A673 (cell line): Measurements from ENCODE around the gene PGAM2. TPM values are rescaled to one million over a fixed set of nuclear protein-coding genes. Genes with fewer than 3 reads are reported as not detected.

Experiments used
- BruUV-seq: library from RNA; stranded (reverse); fragments of 400-500 nt; replicated peaks from 2 replicates; lab custom pipeline; 2021; lab: Mats Ljungman, UMichigan
- CTCF ChIA-PET: fragments of 300-600 bp; sonication (Branson Sonifier 250); formaldehyde crosslinking; loops from one replicate; lab custom pipeline; 2022; ENCODE audit warnings: antibody characterized with exemption; lab: Charles Lee
- POLR2A ChIA-PET: fragments of 300-600 bp; sonication (Branson Sonifier 250); formaldehyde crosslinking; loops from one replicate; lab custom pipeline; 2022; ENCODE audit warnings: antibody characterized with exemption; ENCODE audit not compliant: low non-redundant PET; lab: Charles Lee
- DNase-seq: peaks from one replicate; pipeline ENCODE4 v3.0.0-alpha.2; 2015; ENCODE audit warnings: low spot score
- H3K27ac ChIP-seq: fragments of 200-600 bp; sonication (generic); 2 replicates; pipeline ENCODE4 v1.5.1; 2016; ENCODE audit warnings: mixed run types, low read depth, mild to moderate bottlenecking, mixed read lengths, antibody characterized with exemption, low read length; ENCODE audit not compliant: poor library complexity, severe bottlenecking
- H3K27me3 ChIP-seq: fragments of 200-600 bp; sonication (generic); replicated peaks from 2 replicates; pipeline ENCODE4 v1.6.1; 2017; ENCODE audit warnings: mixed run types, low read depth, mild to moderate bottlenecking, mixed read lengths, antibody characterized with exemption, low read length; ENCODE audit not compliant: insufficient read depth, poor library complexity
- H3K36me3 ChIP-seq: fragments of 200-600 bp; sonication (generic); 2 replicates; pipeline ENCODE4 v1.6.1; 2016; ENCODE audit warnings: mixed run types, mild to moderate bottlenecking, mixed read lengths, antibody characterized with exemption, low read length; ENCODE audit not compliant: insufficient read depth, poor library complexity, severe bottlenecking
- H3K4me1 ChIP-seq: fragments of 200-600 bp; sonication (generic); 2 replicates; pipeline ENCODE4 v1.6.1; 2017; ENCODE audit warnings: mixed run types, mild to moderate bottlenecking, mixed read lengths, antibody characterized with exemption, low read length; ENCODE audit not compliant: insufficient read depth, poor library complexity, severe bottlenecking
- H3K4me3 ChIP-seq: fragments of 200-600 bp; sonication (generic); 2 replicates; pipeline ENCODE4 v1.5.1; 2016; ENCODE audit warnings: low read depth, mixed run types, mild to moderate bottlenecking, mixed read lengths, low read length; ENCODE audit not compliant: poor library complexity, severe bottlenecking
- H3K9me3 ChIP-seq: fragments of 200-600 bp; sonication (generic); 2 replicates; pipeline ENCODE4 v1.6.1; 2016; ENCODE audit warnings: mixed run types, low read depth, mild to moderate bottlenecking, mixed read lengths, antibody characterized with exemption, low read length; ENCODE audit not compliant: poor library complexity, severe bottlenecking
- CTCF ChIP-seq: fragments of 300-800, 200-600 bp; sonication (generic); conservative IDR thresholded peaks from 2 replicates; pipeline ENCODE4 v1.5.1; 2017; ENCODE audit warnings: low read depth, mild to moderate bottlenecking, antibody characterized with exemption, low read length, moderate library complexity, mixed read lengths
- EZH2 ChIP-seq: fragments of 200-600 bp; sonication (generic); IDR thresholded peaks from 2 replicates; pipeline ENCODE4 v1.6.1; 2017; ENCODE audit warnings: borderline replicate concordance, low read depth, mild to moderate bottlenecking, mixed read lengths, antibody characterized with exemption, low read length; ENCODE audit not compliant: poor library complexity, severe bottlenecking
- intact Hi-C: fragments of 100-400 bp; cut with micrococcal nuclease; formaldehyde crosslinking; loops from one replicate; pipeline ENCODE4 v1.10.0; 2022; ENCODE audit not compliant: unreplicated experiment
- total RNA-seq: library from RNA; stranded (reverse); gene quantifications from 2 replicates; pipeline ENCODE4 v1.2.3, GENCODE V29; 2021

The PGAM2 gene
- total RNA-seq, 1 experiment from 2014 or later = not detected

GRCh38 chr7:44085546-44085945, 20.2 kb upstream of the PGAM2 start:
- H3K27ac ChIP-seq = no peak overlapping the region
- ChIA-PET POLR2A (no interaction called here), CTCF (no interaction called here)
- no peak overlapping the region for H3K4me3 ChIP-seq
- TF ChIP-seq CTCF (peak; percentile 44), EZH2 (no peak)
- no TSS peak for BruUV-seq
- H3K9me3 ChIP-seq = no peaks in the 10 kb centered on the region
- no peaks in the 10 kb centered on the region for H3K36me3 ChIP-seq
- H3K4me1 ChIP-seq = peaks cover 4% of the 10 kb centered on the region
- no peak for DNase-seq
- intact Hi-C loops = no loop called here
- H3K27me3 ChIP-seq = no peaks in the 10 kb centered on the region

- Histone ChIP-seq H3K27me3 (no peaks in the 10 kb centered on the region), H3K9me3 (no peaks in the 10 kb centered on the region), H3K36me3 (no peaks in the 10 kb centered on the region), H3K27ac (no peak overlapping the region), H3K4me3 (no peak overlapping the region), H3K4me1 (peaks cover 4% of the 10 kb centered on the region)
- no peak for DNase-seq
- POLR2A ChIA-PET = no interaction called here
- intact Hi-C loops = loop anchor here (5.0 kb wide), 1 partner anchor 118 kb away; the partner anchor contains the start of gene YKT6
- no peak for TF ChIP-seq EZH2
- no peak for TF ChIP-seq CTCF
- CTCF ChIA-PET = no interaction called here
- no TSS peak for BruUV-seq
Measured at GRCh38 chr7:44084701-44085100, 19.3 kb upstream of the PGAM2 start.

GRCh38 chr7:44083796-44084195, 18.4 kb upstream of the PGAM2 start:
- DNase-seq = no peak
- CTCF ChIA-PET = no interaction called here
- intact Hi-C loops = loop anchor here (5.0 kb wide), 1 partner anchor 119 kb away; the partner anchor contains the start of gene YKT6
- POLR2A ChIA-PET = no interaction called here
- Histone ChIP-seq H3K36me3 (peaks cover 5% of the 10 kb centered on the region), H3K27ac (no peak overlapping the region), H3K4me3 (no peak overlapping the region), H3K4me1 (peaks cover 4% of the 10 kb centered on the region), H3K27me3 (no peaks in the 10 kb centered on the region), H3K9me3 (no peaks in the 10 kb centered on the region)
- no peak for TF ChIP-seq CTCF
- TF ChIP-seq EZH2 = no peak
- BruUV-seq = no TSS peak
